HG02588 (cell line): Measurements from ENCODE around the gene EFNB3.

Experiments used
- ATAC-seq: cut with Tn5 transposase; IDR thresholded peaks from one replicate; pipeline ENCODE4 v1.9.1; 2021; ENCODE audit warnings: mild to moderate bottlenecking, moderate library complexity; ENCODE audit not compliant: unreplicated experiment

Gene EFNB3

GRCh38 chr17:7697828-7698588 lies 7.0 kb upstream of the EFNB3 start:
- no peak for ATAC-seq

- ATAC-seq, result no peak
Measured at GRCh38 chr17:7700510-7700909, 4.5 kb upstream of the EFNB3 start.

GRCh38 chr17:7701681-7702080 lies 3.3 kb upstream of the EFNB3 start:
- ATAC-seq, result no peak

GRCh38 chr17:7702776-7703175 lies 2.2 kb upstream of the EFNB3 start:
- no peak for ATAC-seq

- no peak for ATAC-seq
Measured at GRCh38 chr17:7703584-7704479, 1.2 kb upstream of the EFNB3 start.

GRCh38 chr17:7705269-7706255 lies 560 bp downstream of the EFNB3 start:
- ATAC-seq, result no peak

GRCh38 chr17:7706631-7707354 lies 1.8 kb downstream of the EFNB3 start:
- no peak for ATAC-seq

GRCh38 chr17:7707446-7707845 lies 2.4 kb downstream of the EFNB3 start:
- no peak for ATAC-seq

GRCh38 chr17:7707858-7708750 lies 3.1 kb downstream of the EFNB3 start:
- ATAC-seq, result no peak

- no peak for ATAC-seq
Measured at GRCh38 chr17:7709031-7709430, 4.0 kb downstream of the EFNB3 start.

GRCh38 chr17:7710301-7710700 lies 5.3 kb downstream of the EFNB3 start:
- no peak for ATAC-seq

GRCh38 chr17:7711051-7711755 lies 6.2 kb downstream of the EFNB3 start:
- ATAC-seq, result no peak

- no peak for ATAC-seq
Measured at GRCh38 chr17:7712111-7712771, 7.2 kb downstream of the EFNB3 start.

- no peak for ATAC-seq
Measured at GRCh38 chr17:7713782-7714181, 8.8 kb downstream of the EFNB3 start.

- no peak for ATAC-seq
Measured at GRCh38 chr17:7714721-7715594, 10.0 kb downstream of the EFNB3 start.

- ATAC-seq, result no peak
Measured at GRCh38 chr17:7715936-7716886, 11.2 kb downstream of the EFNB3 start.
